Panc1 (cell line): ENCODE results near the gene GDF10.

Source experiments
- CTCF ChIP-seq: fragments of 450-650 bp; IDR thresholded peaks from 2 replicates; pipeline ENCODE4 v1.5.1; 2017; ENCODE audit warnings: mild to moderate bottlenecking
- POLR2AphosphoS5 ChIP-seq: IDR thresholded peaks from 2 replicates; pipeline ENCODE4 v1.6.1; 2012; ENCODE audit warnings: mild to moderate bottlenecking, low read depth, low read length, moderate library complexity

- no peak for TF ChIP-seq CTCF
- no peak for TF ChIP-seq POLR2AphosphoS5
These were observed 10.1 kb upstream of the GDF10 start for GRCh38 chr10:47289921-47290320.
